ENCODE data around the gene PRRT1B. TPM values are rescaled to one million over a fixed set of nuclear protein-coding genes. Genes with fewer than 3 reads are reported as not detected.
A peak's percentile ranks its signal among the peaks of the same experiment; 100 is the strongest.

The PRRT1B gene
- total and polyA plus RNA-seq, 2 of the 4 experiments (the other 2 are of a cell fraction): not detected

GRCh38 chr9:131500939-131501541 is 44.3 kb upstream of the PRRT1B start:
- H2BK15ac ChIP-seq (ENCODE audit: low read depth, low read length): no peak overlapping the region

More at GRCh38 chr9:131500939-131501541, 44.3 kb upstream of the PRRT1B start:
- no TSS peak for BruUV-seq (replicated peaks)
- ChIA-PET POLR2A (ENCODE audit: unreplicated experiment) (no interaction called here), CTCF (no interaction called here)
- no peak overlapping the region for H2BK5ac ChIP-seq (ENCODE audit: low read depth, low read length, poor library complexity, severe bottlenecking)
- no peak overlapping the region for H2AK9ac ChIP-seq (replicated peaks; ENCODE audit: low read depth, low read length, poor library complexity)
- no peak overlapping the region for H3K4me3 ChIP-seq (ENCODE audit: insufficient read depth, low read depth, low read length)
- no peak overlapping the region for H4K5ac ChIP-seq (ENCODE audit: low read depth, low read length)
- no peak overlapping the region for H3K27ac ChIP-seq (ENCODE audit: insufficient read depth, low read length)
- H3K56ac ChIP-seq (ENCODE audit: extremely low read depth, insufficient read depth, low read length): no peak overlapping the region
- in situ Hi-C loops (cut with MboI; ENCODE audit: low sequenced_read_pairs): loop anchor here (10.0 kb wide), 1 partner anchor 244 kb away; the partner anchor contains the start of gene RAPGEF1
- DNase-seq (peak; percentile 81), ATAC-seq (ENCODE audit: low read depth) (no peak)
- H3K79me1 ChIP-seq (ENCODE audit: low read depth in 1 of 2, low read length in 2 of 2): peaks cover 14 to 47% of the 10 kb centered on the region in 2 experiments
- intact Hi-C loops (cut with micrococcal nuclease): loop anchor here (5.0 kb wide), 1 partner anchor 246 kb away; no protein-coding TSS in a partner anchor
- H2BK120ac ChIP-seq (ENCODE audit: low read depth, low read length): no peak overlapping the region
- H3K4me2 ChIP-seq (ENCODE audit: low read depth, low read length): no peak overlapping the region
- H2BK20ac ChIP-seq (ENCODE audit: low read depth, low read length): no peak overlapping the region
- H3K4ac ChIP-seq (ENCODE audit: low read depth, low read length): no peak overlapping the region
- H4K8ac ChIP-seq (ENCODE audit: low read depth in 2 of 2, low read length in 2 of 2): no peak overlapping the region
- H3K18ac ChIP-seq (ENCODE audit: low read depth, low read length): no peak overlapping the region
- peaks cover 7% of the 10 kb centered on the region; the same call in 1 of the 2 replicates for H3K4me1 ChIP-seq (ENCODE audit: control insufficient read depth, insufficient read depth, low read length)
- no peak overlapping the region for H3K23ac ChIP-seq (ENCODE audit: low read depth, low read length)
- peaks cover 25% of the 10 kb centered on the region for H4K20me1 ChIP-seq (ENCODE audit: insufficient read depth, low read length)
- H3K27me3 ChIP-seq (ENCODE audit: control insufficient read depth, insufficient read depth, low read length): no peaks in the 10 kb centered on the region
- H3K14ac ChIP-seq (replicated peaks; ENCODE audit: low read depth, low read length): no peak overlapping the region
- H3K9me3 ChIP-seq (ENCODE audit: control insufficient read depth, insufficient read depth, low read length): no peaks in the 10 kb centered on the region
- no CpG with 5 or more reads among the region's 5 CpGs for WGBS, 2 experiments (ENCODE audit: extremely low coverage in 2 of 2, insufficient read length in 1 of 2)
- no peak overlapping the region for H3K9ac ChIP-seq (ENCODE audit: low read depth, low read length)
- no peak for TF ChIP-seq USF2 (IDR thresholded peaks at IDR 0.05; ENCODE audit: low read depth, low read length)
- TF ChIP-seq NFE2L2 (IDR thresholded peaks at IDR 0.05; ENCODE audit: low read depth, low read length): no peak
- TF ChIP-seq SMC3 (IDR thresholded peaks at IDR 0.05; ENCODE audit: low read depth, low read length): no peak
- TF ChIP-seq CHD1 (IDR thresholded peaks at IDR 0.05; ENCODE audit: low read depth, low read length): no peak
- no peak for TF ChIP-seq RAD21 (IDR thresholded peaks at IDR 0.05; ENCODE audit: low read length)
- peak; percentile 83 for TF ChIP-seq CEBPB (IDR thresholded peaks at IDR 0.05; ENCODE audit: low read depth, low read length)
- TF ChIP-seq RCOR1 (IDR thresholded peaks at IDR 0.05; ENCODE audit: insufficient replicate concordance, low read length): no peak
- TF ChIP-seq RFX5 (IDR thresholded peaks at IDR 0.05; ENCODE audit: low read depth, low read length): peak; percentile 45; the same call in 1 of the 2 replicates
- TF ChIP-seq FOS (IDR thresholded peaks at IDR 0.05; ENCODE audit: low read depth, low read length): no peak
- no peak for TF ChIP-seq MAZ (IDR thresholded peaks at IDR 0.05; ENCODE audit: borderline replicate concordance, low read depth, low read length)
- no peak for TF ChIP-seq MXI1 (IDR thresholded peaks at IDR 0.05; ENCODE audit: borderline replicate concordance, low read depth, low read length)
- no peak for TF ChIP-seq BHLHE40 (IDR thresholded peaks at IDR 0.05; ENCODE audit: low read depth, low read length)
- TF ChIP-seq POLR2A (IDR thresholded peaks at IDR 0.05; ENCODE audit: low read depth, low read length): no peak
- TF ChIP-seq MAFK (IDR thresholded peaks at IDR 0.05; ENCODE audit: low read depth, low read length): no peak
- dilution Hi-C loops (cut with HindIII; ENCODE audit: low sequenced_read_pairs, unreplicated experiment): no loop called here
- H2AFZ ChIP-seq (replicated peaks; ENCODE audit: low read length, poor library complexity): no peak overlapping the region
- H3K36me3 ChIP-seq (ENCODE audit: control insufficient read depth, insufficient read depth, low read length): peaks cover 38% of the 10 kb centered on the region
- no peak overlapping the region for H4K91ac ChIP-seq (ENCODE audit: insufficient read depth, low read depth, low read length)
- no peak overlapping the region for H2AK5ac ChIP-seq (ENCODE audit: low read depth, low read length)
- peaks cover 7% of the 10 kb centered on the region; the same call in 1 of the 2 replicates for H3K9me1 ChIP-seq (ENCODE audit: insufficient read depth, low read length)

Measured in IMR-90 (cell line).